Endothelial cell of umbilical vein (primary cell): ENCODE results near the gene RPS8. TPM values are rescaled to one million over a fixed set of nuclear protein-coding genes. Genes with fewer than 3 reads are reported as not detected.

Source experiments
- BruUV-seq: library from RNA; stranded (reverse); fragments of 400-500 nt; replicated peaks from 2 replicates; lab custom pipeline; 2021; lab: Mats Ljungman, UMichigan
- CTCF ChIA-PET: fragments of 300-600, 350-600 bp; sonication (Branson Sonifier 250); formaldehyde crosslinking; loops from one replicate; lab custom pipeline; 2021; ENCODE audit warnings: antibody characterized with exemption, inconsistent platforms; lab: Charles Lee
- POLR2A ChIA-PET: fragments of 300-600, 350-600 bp; sonication (Branson Sonifier 250); formaldehyde crosslinking; loops from one replicate; lab custom pipeline; 2021; ENCODE audit warnings: antibody characterized with exemption, inconsistent platforms; lab: Charles Lee
- DNase-seq: peaks from one replicate; pipeline ENCODE4 v3.0.0-alpha.2; 2011; ENCODE audit warnings: low read depth, low spot score
- FAIRE-seq: peaks from 2 replicates; lab custom pipeline; 2011; peaks lifted over from hg19 to GRCh38; lab: Jason Lieb, UNC
- H2AFZ ChIP-seq: 2 replicates; pipeline ENCODE4 v1.6.0; 2012; ENCODE audit warnings: low read depth, low read length, control low read depth, inconsistent platforms
- H3K27ac ChIP-seq: 2 replicates; pipeline ENCODE4 v1.5.1; 2011; ENCODE audit warnings: low read depth, mild to moderate bottlenecking, control low read depth, low read length, moderate library complexity; ENCODE audit not compliant: insufficient read depth
- H3K27me3 ChIP-seq, 2 experiments: 2 replicates each; pipeline versions ENCODE4 v1.6.0 to v1.6.1; 2011; ENCODE audit warnings: low read length in 2 of 2, mixed read lengths in 1 of 2; ENCODE audit not compliant: control insufficient read depth in 2 of 2, insufficient read depth in 2 of 2
- H3K36me3 ChIP-seq, 2 experiments: 2 replicates in 1 of 2; 3 replicates in 1 of 2; pipeline ENCODE4 v1.5.1; 2011; ENCODE audit warnings: low read length in 2 of 2, mild to moderate bottlenecking in 1 of 2, moderate library complexity in 1 of 2; ENCODE audit not compliant: control insufficient read depth in 2 of 2, insufficient read depth in 2 of 2; ENCODE audit errors: extremely low read depth in 1 of 2
- H3K4me1 ChIP-seq: 3 replicates; pipeline ENCODE4 v1.5.1; 2011; ENCODE audit warnings: mild to moderate bottlenecking, low read length; ENCODE audit not compliant: control insufficient read depth, insufficient read depth; ENCODE audit errors: extremely low read depth
- H3K4me2 ChIP-seq: 2 replicates; pipeline ENCODE4 v1.6.1; 2011; ENCODE audit warnings: low read length, control low read depth, mixed read lengths; ENCODE audit not compliant: insufficient read depth
- H3K4me3 ChIP-seq, 3 experiments: fragments of 200-600 bp in 1 of 3; sonication (generic), shearing (Covaris generic) in 1 of 3; replicated peaks in 1 of 3; 2 replicates each; pipeline ENCODE4 v1.5.1; 2011 to 2016; ENCODE audit warnings: control low read depth in 3 of 3, low read length in 3 of 3, mild to moderate bottlenecking in 2 of 3, inconsistent platforms in 1 of 3, low read depth in 1 of 3, moderate library complexity in 1 of 3; ENCODE audit not compliant: insufficient read depth in 1 of 3
- H3K79me2 ChIP-seq: 2 replicates; pipeline ENCODE4 v1.6.0; 2012; ENCODE audit warnings: low read length, inconsistent platforms; ENCODE audit not compliant: control insufficient read depth, insufficient read depth
- H3K9ac ChIP-seq: replicated peaks from 2 replicates; pipeline ENCODE3; 2011; ENCODE audit warnings: low read length, control low read depth; ENCODE audit not compliant: insufficient read depth; ENCODE audit errors: extremely low read depth
- H3K9me1 ChIP-seq: replicated peaks from 3 replicates; pipeline ENCODE4 v1.6.0; 2011; ENCODE audit warnings: mild to moderate bottlenecking, low read length; ENCODE audit not compliant: control insufficient read depth, insufficient read depth; ENCODE audit errors: extremely low read depth
- H3K9me3 ChIP-seq: replicated peaks from 2 replicates; pipeline ENCODE4 v1.5.1; 2012; ENCODE audit warnings: low read length, inconsistent platforms; ENCODE audit not compliant: control insufficient read depth, insufficient read depth
- H4K20me1 ChIP-seq: replicated peaks from 2 replicates; pipeline ENCODE3; 2011; ENCODE audit warnings: mild to moderate bottlenecking, low read length; ENCODE audit not compliant: control insufficient read depth, insufficient read depth; ENCODE audit errors: extremely low read depth
- EZH2 ChIP-seq: IDR thresholded peaks from 2 replicates; pipeline ENCODE4 v1.6.1; 2012; ENCODE audit warnings: borderline replicate concordance, low read depth, mild to moderate bottlenecking, moderate library complexity, low read length, inconsistent platforms; ENCODE audit not compliant: severe bottlenecking
- FOS ChIP-seq: IDR thresholded peaks from 2 replicates; pipeline ENCODE4 v1.6.1; 2011; ENCODE audit warnings: mild to moderate bottlenecking, low read length, moderate library complexity, borderline replicate concordance; ENCODE audit not compliant: insufficient read depth
- GATA2 ChIP-seq: IDR thresholded peaks from 2 replicates; pipeline ENCODE4 v1.7.0; 2011; ENCODE audit warnings: low read depth, mild to moderate bottlenecking, moderate library complexity, mixed read lengths, low read length; ENCODE audit not compliant: insufficient read length, insufficient read depth
- JUN ChIP-seq: IDR thresholded peaks from 2 replicates; pipeline ENCODE4 v1.6.1; 2011; ENCODE audit warnings: borderline replicate concordance, low read depth; ENCODE audit not compliant: insufficient read length, insufficient read depth
- MYC ChIP-seq: IDR thresholded peaks from one replicate; pipeline ENCODE4 v1.6.1; 2011; ENCODE audit warnings: mild to moderate bottlenecking, low read depth, low read length
- POLR2A ChIP-seq: IDR thresholded peaks from 2 replicates; pipeline ENCODE4 v1.6.1; 2012; ENCODE audit warnings: low read depth, mild to moderate bottlenecking, control low read depth, low read length
- POLR2AphosphoS5 ChIP-seq: IDR thresholded peaks from 2 replicates; pipeline ENCODE4 v1.6.1; 2012; ENCODE audit warnings: low read depth, mild to moderate bottlenecking, control low read depth, low read length, moderate library complexity; ENCODE audit not compliant: insufficient read depth
- dilution Hi-C: fragments of 300-500 bp; cut with MboI; formaldehyde crosslinking; loops from one replicate; pipeline ENCODE4 v1.15.0; 2019; ENCODE audit warnings: low sequenced_read_pairs; ENCODE audit not compliant: extremely low pct_ligation_motif_present
- intact Hi-C: fragments of 100-400 bp; cut with micrococcal nuclease; formaldehyde crosslinking; loops from one replicate; pipeline ENCODE4 v1.10.0; 2022
- polyA plus RNA-seq, 4 experiments: library from polyadenylated mRNA; depleted of rRNA in 3 of 4; stranded (reverse) in 3 of 4; unstranded in 1 of 4; fragments of >200 nt; gene quantifications; 2 replicates each; pipeline versions ENCODE4 v1.2.1 to v1.2.3, GENCODE V29; 2011 to 2012; ENCODE audit warnings: missing spikeins in 1 of 4
- total RNA-seq: library from RNA; stranded (reverse); gene quantifications from 2 replicates; pipeline ENCODE4 v1.2.3, GENCODE V29; 2021
- TF ChIP-seq, protein P1 (sequence below): IDR thresholded peaks from 2 replicates; pipeline ENCODE4 v1.6.1; 2011; ENCODE audit not compliant: insufficient read depth, insufficient read length
- TF ChIP-seq, protein P2 (sequence below), 2 donors: IDR thresholded peaks; 1 replicate in 1 of 2; 2 replicates in 1 of 2; pipeline ENCODE4 v1.5.1; 2011; ENCODE audit warnings: low read length in 2 of 2, mild to moderate bottlenecking in 2 of 2, moderate library complexity in 2 of 2, control low read depth in 1 of 2, inconsistent platforms in 1 of 2, low read depth in 1 of 2; ENCODE audit not compliant: insufficient read depth in 1 of 2; ENCODE audit errors: extremely low read depth in 1 of 2

The RPS8 gene
- total and polyA plus RNA-seq, 2 donors (not counting 3 experiments of a cell fraction or from before 2014, with no cell fraction given), result 1,842 to 2,306 TPM

DNA sequence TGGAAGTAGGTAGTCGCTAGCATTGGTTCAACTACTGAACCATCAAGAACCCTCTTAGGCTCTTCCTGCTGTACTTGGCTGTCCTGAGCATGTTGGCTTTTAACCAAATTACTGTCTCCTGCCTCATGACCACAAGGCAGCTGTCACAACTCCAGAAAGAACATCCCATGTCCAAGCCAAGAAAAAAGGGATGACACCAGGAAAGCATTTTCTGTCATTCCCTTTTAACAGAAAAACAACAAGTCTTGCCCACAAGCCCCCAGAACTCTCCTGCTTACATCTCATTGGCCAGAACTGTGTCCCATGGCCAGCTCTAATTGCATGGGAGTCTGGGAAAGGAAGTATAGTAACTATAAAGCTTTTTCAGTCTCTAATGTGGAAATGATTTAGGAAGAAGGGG, 42.0 kb upstream of the RPS8 start:
- Histone ChIP-seq H4K20me1 (no peaks in the 10 kb centered on the region), H3K36me3 (no peaks in the 10 kb centered on the region), H3K9me1 (no peaks in the 10 kb centered on the region), H3K4me3 (no peak overlapping the region), H3K79me2 (no peaks in the 10 kb centered on the region), H3K27ac (no peak overlapping the region), H3K9ac (no peak overlapping the region), H3K4me2 (no peak overlapping the region), H3K9me3 (no peaks in the 10 kb centered on the region), H3K27me3 (peaks cover 0 to 4% of the 10 kb centered on the region in 2 experiments), H3K4me1 (peaks cover 2% of the 10 kb centered on the region), H2AFZ (no peak overlapping the region)
- DNase-seq (no peak), FAIRE-seq (no peak)
- TF ChIP-seq JUN, result no peak
- no peak for TF ChIP-seq EZH2
- TF ChIP-seq, protein P1, sequence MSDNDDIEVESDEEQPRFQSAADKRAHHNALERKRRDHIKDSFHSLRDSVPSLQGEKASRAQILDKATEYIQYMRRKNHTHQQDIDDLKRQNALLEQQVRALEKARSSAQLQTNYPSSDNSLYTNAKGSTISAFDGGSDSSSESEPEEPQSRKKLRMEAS, result no peak
- TF ChIP-seq, protein P2, sequence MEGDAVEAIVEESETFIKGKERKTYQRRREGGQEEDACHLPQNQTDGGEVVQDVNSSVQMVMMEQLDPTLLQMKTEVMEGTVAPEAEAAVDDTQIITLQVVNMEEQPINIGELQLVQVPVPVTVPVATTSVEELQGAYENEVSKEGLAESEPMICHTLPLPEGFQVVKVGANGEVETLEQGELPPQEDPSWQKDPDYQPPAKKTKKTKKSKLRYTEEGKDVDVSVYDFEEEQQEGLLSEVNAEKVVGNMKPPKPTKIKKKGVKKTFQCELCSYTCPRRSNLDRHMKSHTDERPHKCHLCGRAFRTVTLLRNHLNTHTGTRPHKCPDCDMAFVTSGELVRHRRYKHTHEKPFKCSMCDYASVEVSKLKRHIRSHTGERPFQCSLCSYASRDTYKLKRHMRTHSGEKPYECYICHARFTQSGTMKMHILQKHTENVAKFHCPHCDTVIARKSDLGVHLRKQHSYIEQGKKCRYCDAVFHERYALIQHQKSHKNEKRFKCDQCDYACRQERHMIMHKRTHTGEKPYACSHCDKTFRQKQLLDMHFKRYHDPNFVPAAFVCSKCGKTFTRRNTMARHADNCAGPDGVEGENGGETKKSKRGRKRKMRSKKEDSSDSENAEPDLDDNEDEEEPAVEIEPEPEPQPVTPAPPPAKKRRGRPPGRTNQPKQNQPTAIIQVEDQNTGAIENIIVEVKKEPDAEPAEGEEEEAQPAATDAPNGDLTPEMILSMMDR (IDR thresholded peaks at IDR 0.05; ENCODE audit: extremely low read depth in 1 of 2, insufficient read depth in 1 of 2, low read depth in 1 of 2, low read length in 2 of 2), result no peak
- no peak for TF ChIP-seq FOS
- TF ChIP-seq POLR2AphosphoS5, result no peak
- TF ChIP-seq MYC, result no peak
- no peak for TF ChIP-seq POLR2A
- no peak for TF ChIP-seq GATA2
- dilution Hi-C loops, result no loop called here
- POLR2A ChIA-PET, result interaction anchor here (0.9 kb wide), 1 partner anchor 12 kb away, joined by 3 read pairs; no protein-coding TSS in a partner anchor
- CTCF ChIA-PET, result interaction anchor here (1.1 to 1.4 kb wide), 2 partner anchors 29 to 42 kb away, joined by 3 read pairs; partner anchors contain the start of gene RPS8
- intact Hi-C loops, result loop anchor here (5.0 kb wide), 1 partner anchor 279 kb away; the partner anchor contains the start of genes HECTD3 and UROD
- BruUV-seq, result no TSS peak
